Transverse colon (tissue), 3 donors: ENCODE measurements around the gene COPS8.
A peak's percentile ranks its signal among the peaks of the same experiment; 100 is the strongest.

Experiments
- CTCF ChIP-seq, 5 experiments: fragments of 200-600 bp in 3 of 5; fragments of 450-650 bp in 2 of 5; sonication (generic) in 3 of 5; IDR thresholded peaks; 1 replicate in 2 of 5; 2 replicates in 3 of 5; pipeline ENCODE4 v1.5.1; 2016 to 2017; ENCODE audit warnings: antibody characterized with exemption in 5 of 5, inconsistent platforms in 3 of 5, mild to moderate bottlenecking in 2 of 5, moderate library complexity in 1 of 5
- EP300 ChIP-seq: sonication (generic); formaldehyde crosslinking; IDR thresholded peaks from one replicate; pipeline ENCODE4 v1.6.1; 2017; ENCODE audit warnings: antibody characterized with exemption, low read depth

- no peak for TF ChIP-seq EP300
- TF ChIP-seq CTCF (IDR thresholded peaks at IDR 0.05), result peak; percentile 92 to 100 (median 98)
Measured at GRCh38 chr2:237072067-237072931, 13.4 kb upstream of the COPS8 start.
